D341Med (cell line): ENCODE results near the gene GAS2L1.

Source experiments
- DNase-seq: peaks from one replicate; pipeline ENCODE4 v3.0.0; 2012; ENCODE audit warnings: low spot score

The GAS2L1 gene

GRCh38 chr22:29327089-29327764 lies 20.8 kb downstream of the GAS2L1 start:
- DNase-seq: no peak

DNA sequence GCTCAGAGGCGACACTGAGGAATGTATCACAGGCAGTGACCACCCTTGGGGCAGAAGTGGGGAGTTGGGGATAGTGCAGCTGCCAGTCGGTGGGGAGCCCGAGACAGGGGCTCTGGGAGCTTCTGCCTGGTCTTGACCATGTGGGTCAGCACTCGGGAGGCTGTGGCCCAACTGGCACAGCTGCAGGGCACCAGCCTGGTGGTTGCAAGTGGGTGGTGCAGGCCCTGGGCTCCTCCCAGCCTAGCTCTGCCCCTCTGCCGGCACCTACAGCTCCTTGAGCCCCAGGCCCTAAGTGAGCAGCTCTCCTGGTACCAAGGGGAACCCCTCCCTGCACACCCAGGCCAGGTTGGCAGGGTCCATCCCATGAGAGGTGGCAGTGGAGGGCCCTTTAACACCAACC lies 21.6 kb downstream of the GAS2L1 start:
- no peak for DNase-seq

GRCh38 chr22:29328566-29329500 lies 22.4 kb downstream of the GAS2L1 start:
- DNase-seq: no peak

DNA sequence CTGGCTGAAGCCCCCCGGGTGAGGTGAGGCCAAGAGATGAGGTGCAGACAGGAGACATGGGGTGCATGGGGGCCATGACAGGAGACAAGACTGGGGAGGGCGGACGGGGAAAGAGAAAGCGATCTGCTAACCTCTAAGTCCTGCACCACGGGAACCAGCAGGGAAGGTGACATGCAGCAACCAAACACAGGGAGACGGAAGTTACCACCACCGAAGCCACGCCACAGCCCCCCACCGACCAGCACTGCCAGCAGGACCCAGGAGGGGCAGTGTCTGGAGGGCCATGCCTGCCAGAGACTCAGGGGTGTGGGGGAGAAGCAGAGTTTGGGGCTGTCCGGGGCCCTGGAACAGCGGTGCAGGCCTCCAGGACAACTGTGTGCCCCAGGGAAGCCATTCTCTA lies 23.1 kb downstream of the GAS2L1 start:
- no peak for DNase-seq

- no peak for DNase-seq
Measured at GRCh38 chr22:29330291-29330690, 23.8 kb downstream of the GAS2L1 start.

DNA sequence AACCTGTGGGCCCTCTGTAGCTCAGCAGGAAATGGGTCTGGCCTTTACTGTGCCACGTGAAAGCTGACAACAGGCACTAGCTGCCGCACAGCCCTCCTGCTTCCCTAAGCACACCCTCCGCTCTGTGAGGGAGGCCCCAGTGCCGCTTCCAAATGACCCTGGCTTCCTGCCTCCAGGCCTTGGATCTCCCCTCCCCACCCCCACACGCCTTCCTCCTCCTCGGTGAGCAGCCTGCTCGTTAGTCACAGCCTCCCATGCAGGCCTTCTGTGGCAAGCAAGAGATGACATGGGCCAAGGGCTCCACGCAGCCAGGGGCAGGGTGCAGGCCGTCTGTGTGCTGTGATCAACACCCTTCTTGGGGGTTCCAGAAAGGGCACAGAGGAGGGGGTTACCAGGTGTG lies 24.3 kb downstream of the GAS2L1 start:
- DNase-seq: no peak

DNA sequence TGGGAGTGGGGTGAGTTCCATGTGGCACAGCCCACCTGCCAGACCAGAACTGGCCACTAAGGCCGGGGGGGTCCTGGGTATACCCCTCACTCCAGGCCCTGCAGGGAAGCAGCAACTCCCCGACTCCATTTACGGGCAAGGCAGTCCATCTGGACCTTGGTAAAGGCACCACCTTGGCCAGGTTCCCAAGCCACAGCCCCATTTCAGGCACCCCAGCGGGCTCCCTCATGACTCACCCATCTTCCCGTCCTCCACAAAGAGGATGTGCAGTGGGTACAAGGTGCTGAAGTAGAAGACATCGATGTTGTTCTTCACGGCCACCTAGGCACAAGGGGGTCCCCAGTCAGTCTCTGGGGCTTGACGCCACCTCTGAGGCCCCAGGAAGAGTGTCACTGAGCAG lies 24.8 kb downstream of the GAS2L1 start:
- DNase-seq: no peak

GRCh38 chr22:29331658-29332300 lies 25.3 kb downstream of the GAS2L1 start:
- DNase-seq: no peak

- no peak for DNase-seq
Measured at GRCh38 chr22:29332886-29333496, 26.5 kb downstream of the GAS2L1 start.

DNA sequence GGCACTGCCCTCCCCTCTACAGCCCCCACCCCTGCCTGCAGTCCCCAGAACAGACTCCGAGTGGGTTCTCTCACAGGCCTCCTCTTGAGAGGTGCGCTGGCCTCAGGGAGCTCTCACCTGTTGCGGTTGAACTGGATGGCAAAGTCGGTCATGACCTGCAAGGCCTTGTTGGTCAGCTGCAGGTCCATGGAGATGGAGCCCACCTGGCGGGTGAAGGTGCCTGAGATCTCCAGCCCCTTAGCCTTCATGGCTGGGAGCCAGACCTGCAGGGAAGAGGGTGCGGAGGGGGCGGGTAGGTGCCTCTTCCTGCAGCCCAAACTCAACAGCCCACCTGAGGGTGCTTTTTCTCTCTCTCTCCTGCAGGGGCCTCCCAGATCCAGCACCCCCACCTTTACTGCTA lies 27.7 kb downstream of the GAS2L1 start:
- DNase-seq: no peak

GRCh38 chr22:29334696-29335344 lies 28.4 kb downstream of the GAS2L1 start:
- no peak for DNase-seq

DNA sequence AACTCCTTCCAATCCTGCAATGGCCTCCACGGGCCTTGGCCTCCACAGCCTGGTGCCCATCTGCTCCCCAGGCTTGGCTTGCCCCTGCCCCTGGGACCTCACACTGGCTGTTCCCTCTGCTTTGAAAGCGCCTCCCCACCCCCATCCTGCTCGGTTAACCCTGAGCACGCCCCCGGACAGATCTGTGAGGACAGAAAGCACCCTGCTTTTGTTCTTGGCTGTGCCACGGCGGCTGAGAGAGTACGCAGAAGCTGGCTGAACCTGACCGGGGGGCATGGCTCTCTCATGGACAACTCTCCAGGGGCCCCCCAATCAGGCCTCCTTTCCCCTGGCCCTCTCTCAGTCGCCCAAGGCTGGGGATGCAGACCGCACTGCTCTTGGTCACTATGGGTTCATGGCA lies 29.2 kb downstream of the GAS2L1 start:
- DNase-seq: no peak

DNA sequence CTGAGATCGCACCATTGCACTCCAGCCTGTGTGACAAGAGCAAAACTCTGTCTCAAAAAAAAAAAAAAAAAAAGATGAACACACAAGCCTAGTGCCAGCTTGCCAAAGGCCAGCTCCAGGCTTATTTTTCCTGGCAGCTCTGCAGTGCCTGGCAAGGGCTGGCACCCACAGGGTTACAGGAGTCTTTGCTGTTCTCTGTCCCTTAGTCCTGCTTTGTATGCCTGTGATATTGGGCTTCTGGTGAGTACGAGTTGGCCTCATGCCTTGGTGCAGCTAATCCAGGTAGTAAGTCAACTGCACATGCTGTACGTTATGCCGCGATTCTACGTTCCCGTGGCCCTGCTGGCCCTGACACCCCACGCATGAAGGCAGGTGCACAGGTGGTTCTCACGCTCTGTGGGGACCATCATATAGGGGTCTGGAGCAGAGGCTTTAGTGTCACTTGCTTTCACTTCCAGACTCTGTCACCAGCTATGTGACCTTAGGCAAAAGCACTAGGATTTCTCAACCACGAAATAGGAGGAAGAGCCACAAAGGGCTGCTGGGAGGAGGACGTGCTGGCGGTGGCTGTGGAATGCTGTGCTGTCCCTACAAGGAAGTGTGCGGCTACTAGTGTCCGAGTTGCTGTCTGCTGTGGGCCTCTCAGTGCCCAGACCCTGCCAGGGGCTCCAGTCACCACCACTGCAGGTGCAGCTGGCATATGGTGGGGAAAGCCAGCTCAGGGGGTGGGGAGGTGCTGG lies 30.5 kb downstream of the GAS2L1 start:
- no peak for DNase-seq

DNA sequence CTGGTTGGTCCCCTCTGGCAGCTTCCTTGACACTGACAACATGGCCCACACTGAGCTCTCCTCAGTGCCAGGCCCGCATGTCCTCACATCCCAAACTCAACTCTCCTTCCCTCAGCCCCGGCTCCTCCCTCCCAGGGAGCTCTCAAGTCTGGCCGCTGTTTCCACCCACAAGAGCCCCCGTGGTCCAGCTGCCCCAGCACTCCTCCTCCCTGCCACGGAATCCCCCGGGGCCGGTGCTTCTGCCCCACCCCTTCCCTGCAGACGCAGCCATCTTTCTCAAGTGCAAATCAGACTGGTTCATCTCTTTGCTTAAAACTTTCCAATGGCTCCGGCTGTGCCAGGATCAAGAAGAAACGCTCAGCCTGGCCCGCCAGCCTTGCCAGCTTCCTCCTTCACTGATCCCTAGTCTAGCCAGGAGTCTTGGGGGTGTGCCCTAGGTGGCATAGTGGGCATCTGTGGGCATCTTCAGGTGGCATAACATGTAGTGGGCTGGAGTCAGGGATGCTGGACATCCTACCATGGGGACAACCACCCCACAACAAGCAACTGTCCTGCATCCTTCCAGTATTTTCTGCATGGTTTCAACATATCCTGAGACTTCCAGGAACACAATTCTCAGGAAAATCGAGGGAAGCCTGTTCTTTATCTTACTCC lies 31.3 kb downstream of the GAS2L1 start:
- no peak for DNase-seq

DNA sequence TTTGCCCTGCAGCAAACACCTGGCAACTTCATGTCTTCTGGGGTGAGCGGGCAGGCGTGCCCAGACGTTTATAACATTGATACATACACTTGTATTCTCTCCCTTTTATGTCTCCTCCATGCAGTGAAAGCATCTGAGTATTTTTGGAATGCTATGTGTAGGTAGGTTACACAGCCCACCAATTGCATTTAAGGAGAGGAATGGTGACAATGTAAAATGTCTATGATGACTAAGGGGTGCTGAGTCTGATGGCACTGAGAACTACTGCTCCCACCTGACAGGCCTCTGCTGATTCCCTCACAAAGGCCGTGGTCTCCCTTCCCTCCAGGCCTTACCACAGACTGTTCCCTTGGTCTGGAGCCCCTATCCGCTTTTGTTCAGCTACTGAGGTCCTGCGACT lies 31.9 kb downstream of the GAS2L1 start:
- DNase-seq: no peak

DNA sequence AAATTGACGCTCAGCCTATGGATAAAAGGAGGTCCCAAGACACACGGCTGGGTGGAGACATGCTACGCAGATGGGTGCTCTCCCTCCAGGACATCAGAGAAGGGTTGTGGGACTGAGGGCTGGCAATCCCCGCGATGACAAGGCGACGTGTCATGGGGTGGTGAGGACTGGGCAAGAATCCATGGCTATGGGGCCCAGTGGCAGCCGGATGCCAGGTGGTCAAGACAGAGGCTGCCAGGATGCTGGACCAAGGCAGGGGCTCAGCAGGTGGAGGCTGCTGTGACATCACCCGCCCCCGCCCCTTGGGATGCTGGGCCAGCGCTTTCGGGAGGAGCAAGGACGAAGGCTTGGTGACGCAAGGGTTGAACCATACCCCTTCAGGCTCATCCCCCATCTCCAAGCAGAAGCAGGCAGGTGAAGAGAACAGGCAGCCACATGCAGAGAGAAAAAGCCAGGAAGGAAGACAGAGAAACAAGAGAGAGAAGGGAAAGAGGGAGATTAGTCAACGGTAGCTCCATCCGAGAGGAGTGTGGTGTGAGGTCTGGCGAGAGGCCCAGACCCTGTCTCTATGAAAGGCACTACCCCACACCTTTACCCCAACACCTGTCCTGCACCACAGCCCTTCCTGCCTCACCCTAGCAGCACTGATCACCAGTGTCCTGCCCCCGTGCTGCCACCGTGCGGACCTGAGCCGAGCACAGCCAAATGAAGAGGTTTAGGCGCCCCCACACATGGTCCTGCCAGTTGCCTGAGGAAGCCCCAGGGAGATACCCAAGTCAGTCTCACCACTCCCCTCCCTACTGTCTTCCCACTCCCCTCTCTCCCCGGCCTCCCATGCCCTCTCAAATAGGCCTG lies 33.2 kb downstream of the GAS2L1 start:
- no peak for DNase-seq

DNA sequence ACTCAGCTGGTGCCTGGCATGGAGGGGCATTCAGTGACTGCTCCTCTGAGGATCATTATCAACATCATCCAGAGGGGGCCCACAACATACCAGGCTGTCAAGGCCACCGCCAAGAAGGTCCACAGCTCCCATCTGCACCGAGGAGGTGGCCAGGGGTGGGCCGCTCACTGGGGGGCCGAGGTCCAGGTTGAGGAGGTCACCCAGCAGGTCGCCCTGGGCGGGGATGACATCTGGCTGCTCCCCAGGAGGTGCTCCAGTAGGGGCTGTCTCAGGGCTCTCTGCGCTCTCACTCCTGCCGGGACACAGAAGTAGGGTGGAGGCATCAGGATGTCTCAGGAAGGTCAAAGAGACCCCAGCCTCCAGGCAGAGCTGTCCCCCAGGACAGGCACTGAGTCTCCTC lies 34.1 kb downstream of the GAS2L1 start:
- DNase-seq: no peak

GRCh38 chr22:29341056-29341848 lies 34.8 kb downstream of the GAS2L1 start:
- no peak for DNase-seq

- DNase-seq: no peak
Measured at GRCh38 chr22:29341849-29342127, 35.3 kb downstream of the GAS2L1 start.
